GM10248 (cell line): ENCODE measurements around the gene RASAL2.

Experiments used
- CTCF ChIA-PET: fragments of 300-600 bp; sonication (Branson Sonifier 250); formaldehyde crosslinking; extraction: SDS; loops from one replicate; lab custom pipeline; 2021; ENCODE audit warnings: antibody characterized with exemption; lab: Yijun Ruan, JAX
- POLR2A ChIA-PET: fragments of 350-650 bp; sonication (Branson Sonifier 250); formaldehyde crosslinking; extraction: SDS; loops from one replicate; lab custom pipeline; 2020; ENCODE audit warnings: antibody characterized with exemption; lab: Yijun Ruan, JAX
- DNase-seq: peaks from one replicate; pipeline ENCODE4 v3.0.0; 2012; ENCODE audit errors: extremely low spot score
- CTCF ChIP-seq: IDR thresholded peaks from 2 replicates; pipeline ENCODE4 v1.5.1; 2012; ENCODE audit warnings: mild to moderate bottlenecking, low read depth; ENCODE audit errors: extremely low read depth, missing control alignments, control extremely low read depth

The RASAL2 gene

DNA sequence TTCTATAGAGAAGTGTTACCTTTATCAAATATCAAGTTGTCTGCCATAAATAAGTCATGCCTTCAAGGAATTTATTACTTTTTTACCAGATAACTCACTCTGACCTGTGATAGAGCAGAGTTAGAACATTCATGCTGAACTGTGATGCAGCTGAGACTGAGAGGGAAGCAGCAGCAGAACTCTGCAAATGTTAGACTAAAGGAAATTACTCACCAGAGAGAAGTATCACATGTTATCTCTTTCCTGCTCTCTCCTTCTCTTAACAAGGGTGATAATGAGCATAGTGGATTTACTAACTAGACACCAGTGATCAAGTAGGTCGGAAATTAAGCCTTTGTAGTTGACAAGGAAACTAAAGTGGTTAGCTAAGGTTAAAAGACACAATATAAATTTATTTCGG, 181.6 kb downstream of the RASAL2 start:
- ChIA-PET CTCF (interaction anchor here (0.8 to 1.4 kb wide), 3 partner anchors 12 to 35 kb away, joined by 3 to 4 read pairs (median 3); no protein-coding TSS in a partner anchor), POLR2A (no interaction called here)
- TF ChIP-seq CTCF: no peak
- DNase-seq: no peak

DNA sequence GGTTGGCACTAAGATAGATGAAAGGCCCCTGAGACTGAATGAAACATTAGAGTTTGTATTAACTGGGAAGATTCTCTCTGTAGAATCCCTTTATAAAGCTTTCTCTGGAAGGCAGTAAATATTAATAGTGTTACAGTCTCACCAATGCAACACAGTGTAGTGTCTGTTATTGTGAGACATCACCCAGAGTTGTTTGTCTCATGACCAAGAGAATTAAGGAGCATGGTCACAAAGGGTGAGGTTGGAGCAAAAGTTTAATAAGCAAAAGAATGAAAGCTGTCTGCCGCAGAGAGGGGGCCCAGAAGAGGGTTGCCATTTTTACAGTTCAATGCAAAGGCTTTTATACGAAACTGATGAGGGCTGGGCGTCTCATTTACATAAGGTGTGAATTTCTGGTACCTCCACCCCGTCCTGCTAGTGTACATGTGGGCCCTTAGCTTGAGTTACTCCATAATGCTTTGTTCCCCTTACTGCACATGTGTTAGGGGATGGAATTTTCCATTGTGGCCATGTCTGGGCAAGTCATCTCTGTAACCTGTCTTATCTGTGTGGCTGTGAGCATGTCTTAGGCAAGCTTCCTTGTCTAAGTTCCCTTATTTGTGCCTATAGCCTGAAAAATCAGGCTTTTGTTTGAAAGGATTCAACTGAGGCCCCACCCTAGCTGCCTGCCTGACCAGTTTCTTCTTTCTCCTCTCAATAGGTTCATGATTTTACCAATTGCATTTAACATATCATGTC, 184.1 kb downstream of the RASAL2 start:
- no peak for DNase-seq
- ChIA-PET CTCF (interaction anchor here (1.0 to 1.6 kb wide), 2 partner anchors 9 to 22 kb away, joined by 4 to 8 read pairs; no protein-coding TSS in a partner anchor), POLR2A (no interaction called here)
- TF ChIP-seq CTCF: no peak

GRCh38 chr1:178278916-178279686, 185.2 kb downstream of the RASAL2 start:
- no peak for TF ChIP-seq CTCF
- ChIA-PET POLR2A (no interaction called here), CTCF (no interaction called here)
- DNase-seq: no peak

DNA sequence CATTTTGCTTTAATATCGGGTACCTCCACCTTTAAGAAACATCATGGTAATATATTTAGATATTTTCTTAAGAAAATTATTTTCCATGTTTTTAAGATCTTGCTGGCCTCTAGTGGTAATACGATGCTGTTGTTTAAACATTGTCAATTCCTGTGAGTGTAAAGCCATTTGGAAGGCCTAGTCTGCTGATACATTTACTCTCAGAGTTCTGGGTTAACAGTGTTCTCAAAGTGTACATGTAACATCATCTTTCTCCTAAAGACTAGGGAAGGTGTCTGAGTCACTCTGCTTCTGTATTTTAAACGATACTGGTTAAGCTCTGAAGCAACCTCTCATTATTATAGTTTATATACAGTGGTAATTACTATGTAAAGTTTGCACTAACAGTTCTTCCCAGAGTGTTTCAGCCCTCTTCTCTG, 189.1 kb downstream of the RASAL2 start:
- POLR2A ChIA-PET: no interaction called here
- CTCF ChIA-PET: interaction anchor here (1.5 to 3.9 kb wide), 3 partner anchors 17 to 251 kb away, joined by 3 to 20 read pairs (median 6); no protein-coding TSS in a partner anchor
- no peak for TF ChIP-seq CTCF
- DNase-seq: no peak

DNA sequence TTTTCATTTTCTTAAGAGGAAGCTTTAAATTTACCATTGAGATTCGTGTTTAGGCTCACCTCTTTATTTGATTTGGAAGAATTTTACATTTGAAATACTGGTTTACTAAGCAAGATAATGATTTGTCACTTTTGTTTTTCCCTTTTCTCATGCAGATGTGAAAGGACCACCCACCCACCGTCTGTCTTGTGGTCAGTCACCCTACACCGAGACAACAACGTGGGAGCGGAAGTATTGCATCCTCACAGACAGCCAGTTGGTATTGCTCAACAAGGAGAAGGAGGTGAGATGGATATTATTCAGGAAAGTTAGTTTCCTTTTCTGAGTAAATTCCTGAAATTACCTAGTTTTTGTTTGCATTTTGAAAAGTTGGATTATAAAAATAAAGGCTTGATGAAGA, 189.5 kb downstream of the RASAL2 start:
- POLR2A ChIA-PET: no interaction called here
- no peak for TF ChIP-seq CTCF

GRCh38 chr1:178284058-178284457, 190.2 kb downstream of the RASAL2 start:
- no peak for DNase-seq
- TF ChIP-seq CTCF: no peak
- ChIA-PET CTCF (interaction anchor here (3.9 kb wide), 1 partner anchor 16 kb away, joined by 20 read pairs; no protein-coding TSS in a partner anchor), POLR2A (no interaction called here)

More for the DNA sequence above, 189.5 kb downstream of the RASAL2 start:
- no peak for DNase-seq
- CTCF ChIA-PET: interaction anchor here (1.5 to 3.9 kb wide), 2 partner anchors 16 to 42 kb away, joined by 3 to 20 read pairs; no protein-coding TSS in a partner anchor
